K562 (cell line): ENCODE measurements around the gene MBP. TPM values are rescaled to one million over a fixed set of nuclear protein-coding genes. Genes with fewer than 3 reads are reported as not detected.

Experiments used
- ATF1 ChIP-seq, 2 experiments: fragments of 450-650 bp in 1 of 2; IDR thresholded peaks; 2 replicates each; pipeline ENCODE4 v1.6.1; 2016; ENCODE audit warnings: missing compliant biosample characterization in 1 of 2, missing genetic modification characterization in 1 of 2
- HDAC1 ChIP-seq, 2 experiments: fragments of 450-650 bp; IDR thresholded peaks; 2 replicates each; pipeline ENCODE4 v1.6.1; 2016 to 2017; ENCODE audit warnings: inconsistent platforms in 1 of 2, mild to moderate bottlenecking in 1 of 2, moderate library complexity in 1 of 2
- IRF2 ChIP-seq: sonication (generic); formaldehyde crosslinking; IDR thresholded peaks from 2 replicates; pipeline ENCODE4 v1.8.1; 2022; ENCODE audit warnings: mild to moderate bottlenecking, missing genetic modification reagents
- JUN ChIP-seq, 2 experiments: sonication (generic) in 1 of 2; formaldehyde crosslinking in 1 of 2; IDR thresholded peaks; 2 replicates each; pipeline versions ENCODE4 v1.6.1 to v1.8.0; 2012 to 2022; ENCODE audit warnings: borderline replicate concordance in 2 of 2, mild to moderate bottlenecking in 2 of 2, improper control_type of control experiment in 1 of 2, low read depth in 1 of 2, low read length in 1 of 2, missing genetic modification reagents in 1 of 2
- KLF13 ChIP-seq: fragments of 450-650 bp; IDR thresholded peaks from 2 replicates; pipeline ENCODE4 v1.6.1; 2016; ENCODE audit warnings: missing genetic modification characterization, low read depth, mild to moderate bottlenecking, missing compliant biosample characterization, moderate library complexity, borderline replicate concordance
- MCM3 ChIP-seq: fragments of 450-650 bp; IDR thresholded peaks from 2 replicates; pipeline ENCODE4 v1.6.1; 2016
- MEIS2 ChIP-seq: fragments of 450-650 bp; IDR thresholded peaks from 2 replicates; pipeline ENCODE4 v1.6.1; 2014; ENCODE audit warnings: mild to moderate bottlenecking; ENCODE audit not compliant: partially characterized antibody
- SMC3 ChIP-seq: conservative IDR thresholded peaks from 2 replicates; pipeline ENCODE4 v1.6.1; 2011; ENCODE audit warnings: low read depth, low read length, improper control_type of control experiment; ENCODE audit not compliant: insufficient read depth
- ZNF175 ChIP-seq: fragments of 200-800 bp; sonication (Bioruptor generic); IDR thresholded peaks from 2 replicates; pipeline ENCODE4 v1.6.1; 2016; ENCODE audit warnings: low read depth, mild to moderate bottlenecking, missing genetic modification characterization, missing compliant biosample characterization
- ZNF444 ChIP-seq: fragments of 250-450 bp; sonication (Bioruptor Pico); IDR thresholded peaks from 2 replicates; pipeline ENCODE4 v1.4.0; 2020; ENCODE audit warnings: mild to moderate bottlenecking, moderate library complexity
- ZNF764 ChIP-seq: fragments of 250-450 bp; sonication (Bioruptor Pico); IDR thresholded peaks from 2 replicates; pipeline ENCODE4 v1.4.0; 2020; ENCODE audit warnings: low read depth, mild to moderate bottlenecking, moderate library complexity
- polyA plus RNA-seq, 8 experiments: library from polyadenylated mRNA; depleted of rRNA in 4 of 8; stranded (reverse) in 5 of 8; unstranded in 3 of 8; fragments of >200 nt; fragmentation: Nextera tagmentation in 2 of 8; fragmentation: Illumina TruSeq in 1 of 8; extraction: Ambion mirVana in 2 of 8; extraction: Trizol in 1 of 8; gene quantifications; 2 replicates each; pipeline versions ENCODE4 v1.2.1 to v1.2.3, GENCODE V29; 2011 to 2014; ENCODE audit warnings: inconsistent platforms in 1 of 8, missing spikeins in 1 of 8
- total RNA-seq, 7 experiments: library from RNA; depleted of rRNA in 6 of 7; stranded (reverse); fragments of >200 nt in 6 of 7; fragmentation: Illumina TruSeq in 2 of 7; extraction: Trizol in 2 of 7; gene quantifications; 2 replicates each; pipeline versions ENCODE4 v1.2.1 to v1.2.3, GENCODE V29; 2011 to 2021; ENCODE audit warnings: low replicate concordance in 1 of 7
- TF ChIP-seq, protein P1 (sequence below): fragments of 450-650 bp; conservative IDR thresholded peaks from 2 replicates; pipeline ENCODE4 v1.6.1; 2016; ENCODE audit warnings: missing genetic modification characterization, low read depth, mild to moderate bottlenecking, missing compliant biosample characterization, moderate library complexity

MBP gene
- total and polyA plus RNA-seq, 9 of the 15 experiments (the other 6 are each of a cell fraction or from before 2014, with no cell fraction given), result 0.09 TPM; not detected in 8

DNA sequence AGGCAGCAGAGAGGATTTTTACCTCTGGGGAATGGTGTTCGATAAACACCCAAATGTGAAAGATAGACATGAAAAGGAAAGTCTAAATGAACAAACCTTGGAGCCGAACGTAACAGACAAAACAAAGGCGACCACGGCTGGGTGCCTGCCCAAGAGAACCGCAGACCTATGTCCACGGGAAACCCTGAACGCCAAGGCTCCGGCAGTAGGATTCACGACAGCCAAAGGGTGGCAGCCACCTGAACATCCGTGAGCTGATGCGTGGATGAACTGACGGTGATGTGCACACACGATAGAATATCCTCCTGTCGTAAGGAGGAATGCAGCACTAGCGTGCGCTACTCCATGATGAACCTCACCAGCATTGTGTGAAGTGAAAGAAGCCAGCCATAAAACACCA, 85.6 kb downstream of the MBP start (continued):
- TF ChIP-seq ATF1 (CRISPR knock-in tag; IDR thresholded peaks at IDR 0.05), result no peak
- no peak for TF ChIP-seq ATF1 (tag; IDR thresholded peaks at IDR 0.05)
- TF ChIP-seq IRF2 (CRISPR knock-in tag), result no peak
- TF ChIP-seq HDAC1 (IDR thresholded peaks at IDR 0.05), result no peak
- no peak for TF ChIP-seq ZNF764
- TF ChIP-seq KLF13 (tag), result no peak
- no peak for TF ChIP-seq MCM3
- no peak for TF ChIP-seq MEIS2
- TF ChIP-seq ZNF175 (CRISPR knock-in tag), result no peak
- no peak for TF ChIP-seq ZNF444 (CRISPR knock-in tag)
- TF ChIP-seq, protein P1, sequence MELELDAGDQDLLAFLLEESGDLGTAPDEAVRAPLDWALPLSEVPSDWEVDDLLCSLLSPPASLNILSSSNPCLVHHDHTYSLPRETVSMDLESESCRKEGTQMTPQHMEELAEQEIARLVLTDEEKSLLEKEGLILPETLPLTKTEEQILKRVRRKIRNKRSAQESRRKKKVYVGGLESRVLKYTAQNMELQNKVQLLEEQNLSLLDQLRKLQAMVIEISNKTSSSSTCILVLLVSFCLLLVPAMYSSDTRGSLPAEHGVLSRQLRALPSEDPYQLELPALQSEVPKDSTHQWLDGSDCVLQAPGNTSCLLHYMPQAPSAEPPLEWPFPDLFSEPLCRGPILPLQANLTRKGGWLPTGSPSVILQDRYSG (tag), result no peak
- TF ChIP-seq JUN (IDR thresholded peaks at IDR 0.05; ENCODE audit: borderline replicate concordance, low read depth, low read length), result no peak
- no peak for TF ChIP-seq JUN (CRISPR knock-in tag; IDR thresholded peaks at IDR 0.05; ENCODE audit: borderline replicate concordance)
- no peak for TF ChIP-seq SMC3
